ENCODE results near the gene RBM3.
"Not testable (repeated sequence)": the region's sequence is repeated elsewhere in the genome, so short reads cannot be mapped to it uniquely, and the experiment has no call there.

Gene RBM3

GRCh38 chrX:48574270-48575266 is at the start of gene RBM3:
TSS of gene RBM3 (plus strand) at chrX:48574484. CDS start at chrX:48575181, 697 bp downstream.
- peak; percentile 93 for TF ChIP-seq POLR2A (IDR thresholded peaks at IDR 0.05; ENCODE audit: low read length)
- TF ChIP-seq GATA1 (IDR thresholded peaks at IDR 0.05; ENCODE audit: low read depth, low read length): no peak
- peak; percentile 95 to 96 for DNase-seq

- not testable (repeated sequence) for DNase-seq
These were observed 48.4 kb upstream of the RBM3 start for GRCh38 chrX:48525853-48526252.

- TF ChIP-seq GATA1 (IDR thresholded peaks at IDR 0.05; ENCODE audit: low read depth, low read length): no peak
- TF ChIP-seq POLR2A (IDR thresholded peaks at IDR 0.05; ENCODE audit: low read length): no peak
- DNase-seq: no peak
These were observed 43.5 kb upstream of the RBM3 start for GRCh38 chrX:48530736-48531135.

GRCh38 chrX:48531358-48531959 is 42.8 kb upstream of the RBM3 start:
- DNase-seq: peak; percentile 38 to 68
- TF ChIP-seq GATA1 (IDR thresholded peaks at IDR 0.05; ENCODE audit: low read depth, low read length): no peak
- no peak for TF ChIP-seq POLR2A (IDR thresholded peaks at IDR 0.05; ENCODE audit: low read length)

- TF ChIP-seq POLR2A (IDR thresholded peaks at IDR 0.05; ENCODE audit: low read length) (no peak), GATA1 (IDR thresholded peaks at IDR 0.05; ENCODE audit: low read depth, low read length) (no peak)
- no peak for DNase-seq
These were observed 42.1 kb upstream of the RBM3 start for GRCh38 chrX:48532161-48532560.

- TF ChIP-seq GATA1 (IDR thresholded peaks at IDR 0.05; ENCODE audit: low read depth, low read length): no peak
- TF ChIP-seq POLR2A (IDR thresholded peaks at IDR 0.05; ENCODE audit: low read length): no peak
- DNase-seq: no peak
These were observed 41.1 kb upstream of the RBM3 start for GRCh38 chrX:48533165-48533564.

- DNase-seq: no peak
- TF ChIP-seq GATA1 (IDR thresholded peaks at IDR 0.05; ENCODE audit: low read depth, low read length): no peak
- no peak for TF ChIP-seq POLR2A (IDR thresholded peaks at IDR 0.05; ENCODE audit: low read length)
These were observed 35.5 kb upstream of the RBM3 start for GRCh38 chrX:48538641-48539344.

GRCh38 chrX:48539345-48540027 is 34.8 kb upstream of the RBM3 start, which contains the start of gene TBC1D25:
TSS of gene TBC1D25 (plus strand) at chrX:48539714. CDS start at chrX:48539798, 84 bp downstream.
- peak; percentile 98 for DNase-seq
- no peak for TF ChIP-seq GATA1 (IDR thresholded peaks at IDR 0.05; ENCODE audit: low read depth, low read length)
- TF ChIP-seq POLR2A (IDR thresholded peaks at IDR 0.05; ENCODE audit: low read length): no peak

- TF ChIP-seq POLR2A (IDR thresholded peaks at IDR 0.05; ENCODE audit: low read length) (no peak), GATA1 (IDR thresholded peaks at IDR 0.05; ENCODE audit: low read depth, low read length) (no peak)
- peak; percentile 60 to 73 for DNase-seq
These were observed 34.3 kb upstream of the RBM3 start for GRCh38 chrX:48540028-48540375.

- TF ChIP-seq GATA1 (IDR thresholded peaks at IDR 0.05; ENCODE audit: low read depth, low read length) (no peak), POLR2A (IDR thresholded peaks at IDR 0.05; ENCODE audit: low read length) (no peak)
- peak in 1 of 2 experiments; percentile 5 for DNase-seq
These were observed 33.8 kb upstream of the RBM3 start for GRCh38 chrX:48540480-48540879.

GRCh38 chrX:48541140-48541814 is 33.0 kb upstream of the RBM3 start:
- TF ChIP-seq GATA1 (IDR thresholded peaks at IDR 0.05; ENCODE audit: low read depth, low read length) (no peak), POLR2A (IDR thresholded peaks at IDR 0.05; ENCODE audit: low read length) (no peak)
- no peak for DNase-seq

- DNase-seq: no peak
- no peak for TF ChIP-seq POLR2A (IDR thresholded peaks at IDR 0.05; ENCODE audit: low read length)
- no peak for TF ChIP-seq GATA1 (IDR thresholded peaks at IDR 0.05; ENCODE audit: low read depth, low read length)
These were observed 25.4 kb upstream of the RBM3 start for GRCh38 chrX:48548871-48549270.

- not testable (repeated sequence) for DNase-seq
These were observed 18.5 kb upstream of the RBM3 start for GRCh38 chrX:48555731-48556325.

All from erythroblast (primary cell).